ENCODE data around the gene SLC22A14.

DNA sequence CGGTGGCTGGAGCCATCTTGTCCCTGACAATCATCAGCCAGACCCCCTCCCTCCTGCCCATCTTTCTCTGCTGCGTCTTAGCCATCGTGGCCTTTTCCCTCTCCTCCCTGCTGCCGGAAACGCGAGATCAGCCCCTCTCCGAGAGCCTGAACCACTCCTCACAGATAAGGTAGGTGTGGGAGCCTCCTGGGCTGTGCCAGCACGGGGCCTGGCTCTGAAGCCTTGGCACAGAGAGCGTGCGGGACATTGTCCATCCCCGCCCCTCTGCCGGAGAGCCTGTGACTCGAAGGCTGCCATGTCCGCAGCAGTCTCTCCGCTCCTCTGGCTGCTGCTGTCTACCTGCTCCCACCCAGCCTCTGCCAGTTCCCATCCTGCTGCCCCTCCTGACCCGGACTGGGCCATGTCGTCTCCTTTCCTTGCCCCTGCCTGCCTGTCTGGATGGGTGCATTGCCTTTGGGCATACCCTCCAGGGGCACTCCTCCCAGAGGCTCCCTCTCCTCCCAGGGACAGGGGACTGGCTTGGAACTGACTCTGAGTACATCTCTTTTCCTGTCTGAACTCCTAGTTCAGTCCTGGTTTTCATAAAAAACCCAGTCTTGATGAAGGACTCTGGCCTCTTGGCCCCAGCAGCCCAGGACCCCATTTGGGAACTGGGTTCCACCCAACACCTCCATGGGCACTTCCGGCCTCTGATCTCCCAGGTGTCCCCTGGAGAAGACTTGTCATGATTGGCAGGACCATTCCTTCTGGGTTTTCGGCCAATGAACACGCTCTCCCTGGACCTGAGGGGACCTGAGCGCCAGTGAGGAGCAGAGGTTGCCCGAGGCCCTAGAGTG, 34.5 kb downstream of the SLC22A14 start:
- TF ChIP-seq, protein P1, sequence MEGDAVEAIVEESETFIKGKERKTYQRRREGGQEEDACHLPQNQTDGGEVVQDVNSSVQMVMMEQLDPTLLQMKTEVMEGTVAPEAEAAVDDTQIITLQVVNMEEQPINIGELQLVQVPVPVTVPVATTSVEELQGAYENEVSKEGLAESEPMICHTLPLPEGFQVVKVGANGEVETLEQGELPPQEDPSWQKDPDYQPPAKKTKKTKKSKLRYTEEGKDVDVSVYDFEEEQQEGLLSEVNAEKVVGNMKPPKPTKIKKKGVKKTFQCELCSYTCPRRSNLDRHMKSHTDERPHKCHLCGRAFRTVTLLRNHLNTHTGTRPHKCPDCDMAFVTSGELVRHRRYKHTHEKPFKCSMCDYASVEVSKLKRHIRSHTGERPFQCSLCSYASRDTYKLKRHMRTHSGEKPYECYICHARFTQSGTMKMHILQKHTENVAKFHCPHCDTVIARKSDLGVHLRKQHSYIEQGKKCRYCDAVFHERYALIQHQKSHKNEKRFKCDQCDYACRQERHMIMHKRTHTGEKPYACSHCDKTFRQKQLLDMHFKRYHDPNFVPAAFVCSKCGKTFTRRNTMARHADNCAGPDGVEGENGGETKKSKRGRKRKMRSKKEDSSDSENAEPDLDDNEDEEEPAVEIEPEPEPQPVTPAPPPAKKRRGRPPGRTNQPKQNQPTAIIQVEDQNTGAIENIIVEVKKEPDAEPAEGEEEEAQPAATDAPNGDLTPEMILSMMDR (IDR thresholded peaks at IDR 0.05), result no peak
- no peak for TF ChIP-seq EZH2 (IDR thresholded peaks at IDR 0.05; ENCODE audit: borderline replicate concordance, insufficient read depth, low read depth, low read length, poor library complexity, severe bottlenecking)
